MM.1S (cell line): ENCODE results near the gene RILPL1.

Experiments
- EZH2 ChIP-seq: fragments of 300-600 bp; sonication (generic); optimal IDR thresholded peaks from 2 replicates; pipeline ENCODE3; 2017; ENCODE audit warnings: low read depth, mild to moderate bottlenecking, antibody characterized with exemption, low read length, mixed read lengths
- TF ChIP-seq, protein P1 (sequence below): fragments of 300-600 bp; sonication (generic); IDR thresholded peaks from 2 replicates; pipeline ENCODE4 v1.5.1; 2016; ENCODE audit warnings: antibody characterized with exemption, low read length, mixed read lengths

DNA sequence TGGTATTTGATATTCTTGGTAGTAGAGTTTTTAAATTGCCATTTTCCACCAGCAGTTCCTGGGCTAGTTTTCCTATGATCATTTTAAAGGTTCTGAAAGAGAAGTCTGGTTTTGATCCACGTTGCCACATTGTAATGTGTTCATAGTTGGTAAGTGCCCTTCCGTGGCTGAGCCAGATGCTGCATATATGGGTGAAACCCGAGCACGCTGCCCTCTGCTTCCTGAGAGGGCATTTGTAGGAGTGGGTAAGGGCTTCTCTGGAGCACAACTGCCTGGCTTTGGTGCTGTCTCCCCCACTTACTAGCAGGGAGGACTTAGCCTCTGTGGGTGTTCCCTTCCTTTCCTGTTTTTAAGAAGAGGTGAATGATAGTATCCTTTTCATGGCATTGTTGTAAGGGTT, 68.4 kb downstream of the RILPL1 start:
- TF ChIP-seq, protein P1, sequence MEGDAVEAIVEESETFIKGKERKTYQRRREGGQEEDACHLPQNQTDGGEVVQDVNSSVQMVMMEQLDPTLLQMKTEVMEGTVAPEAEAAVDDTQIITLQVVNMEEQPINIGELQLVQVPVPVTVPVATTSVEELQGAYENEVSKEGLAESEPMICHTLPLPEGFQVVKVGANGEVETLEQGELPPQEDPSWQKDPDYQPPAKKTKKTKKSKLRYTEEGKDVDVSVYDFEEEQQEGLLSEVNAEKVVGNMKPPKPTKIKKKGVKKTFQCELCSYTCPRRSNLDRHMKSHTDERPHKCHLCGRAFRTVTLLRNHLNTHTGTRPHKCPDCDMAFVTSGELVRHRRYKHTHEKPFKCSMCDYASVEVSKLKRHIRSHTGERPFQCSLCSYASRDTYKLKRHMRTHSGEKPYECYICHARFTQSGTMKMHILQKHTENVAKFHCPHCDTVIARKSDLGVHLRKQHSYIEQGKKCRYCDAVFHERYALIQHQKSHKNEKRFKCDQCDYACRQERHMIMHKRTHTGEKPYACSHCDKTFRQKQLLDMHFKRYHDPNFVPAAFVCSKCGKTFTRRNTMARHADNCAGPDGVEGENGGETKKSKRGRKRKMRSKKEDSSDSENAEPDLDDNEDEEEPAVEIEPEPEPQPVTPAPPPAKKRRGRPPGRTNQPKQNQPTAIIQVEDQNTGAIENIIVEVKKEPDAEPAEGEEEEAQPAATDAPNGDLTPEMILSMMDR, result no peak
- no peak for TF ChIP-seq EZH2
